Non-pigmented ciliary epithelial cell (primary cell): ENCODE data around the gene DIP2C.

Source experiments
- DNase-seq: peaks from one replicate; pipeline ENCODE4 v3.0.0-alpha.2; 2010; ENCODE audit warnings: low read depth

Gene DIP2C

DNA sequence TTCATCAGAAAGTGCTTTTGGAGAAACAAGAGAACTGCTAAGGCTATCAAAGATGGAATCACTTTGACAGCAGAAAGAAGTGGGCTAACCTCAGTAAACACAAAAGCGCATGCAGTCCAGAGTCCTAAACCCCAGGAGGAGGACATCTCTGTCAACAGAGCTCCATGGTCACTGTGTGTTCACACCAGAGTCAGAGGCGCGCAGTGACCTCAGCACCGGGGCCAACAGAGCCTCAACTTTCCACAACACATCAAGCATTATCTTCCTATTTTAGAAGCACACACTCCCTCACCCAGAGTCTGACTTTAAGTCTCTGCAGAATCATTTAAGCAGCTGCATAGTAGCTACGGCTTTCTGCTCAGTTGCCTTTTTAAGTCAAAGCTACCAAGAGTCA is 195.3 kb downstream of the DIP2C start:
- DNase-seq, result no peak

DNA sequence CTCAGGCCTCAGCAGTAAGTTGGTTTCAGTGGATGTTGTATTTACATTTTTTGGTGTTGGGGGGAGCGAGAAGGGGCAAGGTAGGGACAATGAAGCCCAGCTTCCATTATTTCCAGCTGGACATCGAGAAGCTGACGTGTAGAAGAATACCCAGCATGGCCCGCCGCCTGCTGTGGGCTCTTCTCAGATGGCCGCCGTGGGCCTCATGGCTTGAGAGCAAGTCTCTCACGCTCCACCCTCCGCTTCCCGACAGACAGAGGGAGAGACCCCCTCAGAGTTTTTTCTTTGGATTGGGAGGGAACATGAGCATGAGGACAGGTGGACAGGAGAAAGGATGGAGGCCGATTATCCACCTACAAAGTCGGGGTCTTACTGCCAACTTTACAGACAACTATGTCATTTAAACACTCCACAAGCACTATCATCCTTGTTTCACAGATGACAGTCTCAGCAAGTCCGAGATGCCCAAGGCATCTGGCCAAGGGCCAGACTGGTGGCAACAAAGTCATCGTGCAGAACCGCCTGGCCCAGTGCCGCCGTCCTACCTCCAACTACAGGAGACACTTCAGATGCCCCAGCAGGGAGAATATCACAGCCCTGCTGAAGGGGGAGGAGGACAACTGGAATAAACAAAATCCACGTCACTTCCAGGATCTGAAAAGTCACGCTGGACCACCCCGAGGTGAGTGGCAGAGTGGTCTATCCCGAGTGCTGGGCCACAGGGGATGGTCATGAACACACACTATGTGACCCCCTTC is 195.9 kb downstream of the DIP2C start:
- no peak for DNase-seq

DNA sequence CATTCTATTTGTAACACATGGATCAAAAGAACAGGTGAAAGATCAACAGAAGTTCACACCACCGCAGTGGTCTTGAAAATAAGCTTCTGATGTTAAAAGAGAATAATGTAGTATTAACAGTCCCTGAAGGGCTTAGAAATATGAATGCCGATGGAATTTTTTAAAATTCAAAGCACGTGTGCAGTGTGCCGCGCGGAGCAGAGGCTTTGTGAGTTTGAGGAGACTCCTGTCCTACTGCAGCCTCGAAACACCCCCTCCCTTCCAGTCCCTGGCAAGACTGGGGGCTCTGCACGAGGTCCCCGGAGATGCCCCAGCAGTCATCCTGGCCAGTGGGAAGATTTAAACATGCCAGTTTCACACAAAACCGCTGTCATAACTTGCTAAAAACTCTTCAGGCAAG is 196.6 kb downstream of the DIP2C start:
- no peak for DNase-seq

DNA sequence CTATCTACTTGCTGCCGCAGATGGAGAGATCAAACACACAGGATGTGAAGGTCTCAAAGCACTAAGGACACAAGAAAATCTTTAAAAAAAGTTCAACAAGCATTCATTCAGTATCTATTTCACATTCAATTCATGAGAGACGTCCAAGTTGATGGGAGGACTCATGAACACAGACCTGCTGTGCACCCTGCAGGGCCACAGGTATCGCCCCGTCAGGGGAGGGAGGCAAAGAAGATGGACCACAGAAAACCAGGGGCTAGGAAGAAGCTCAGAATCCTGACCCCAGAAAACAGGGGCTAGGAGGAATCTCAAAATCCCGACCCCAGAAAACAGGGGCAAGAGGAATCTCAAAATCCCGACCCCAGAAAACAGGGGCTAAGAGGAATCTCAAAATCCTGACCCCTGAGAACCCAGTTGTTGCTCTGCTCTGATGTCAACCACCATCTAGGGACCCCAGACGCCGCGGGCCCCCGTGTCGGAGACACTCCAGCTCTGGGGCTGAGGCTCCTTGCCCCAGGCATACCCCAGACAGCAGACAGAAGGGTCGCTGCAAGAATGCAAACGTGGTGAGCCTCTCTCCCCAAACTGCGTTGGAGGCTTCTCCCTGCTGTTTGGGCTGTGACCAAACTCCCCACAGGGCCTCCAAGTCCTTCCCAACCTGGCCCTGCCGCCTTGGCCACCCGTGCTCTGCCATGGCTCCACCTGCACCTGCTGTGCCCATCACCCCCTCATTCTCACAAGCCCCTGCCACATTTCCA is 197.6 kb downstream of the DIP2C start:
- DNase-seq, result no peak

DNA sequence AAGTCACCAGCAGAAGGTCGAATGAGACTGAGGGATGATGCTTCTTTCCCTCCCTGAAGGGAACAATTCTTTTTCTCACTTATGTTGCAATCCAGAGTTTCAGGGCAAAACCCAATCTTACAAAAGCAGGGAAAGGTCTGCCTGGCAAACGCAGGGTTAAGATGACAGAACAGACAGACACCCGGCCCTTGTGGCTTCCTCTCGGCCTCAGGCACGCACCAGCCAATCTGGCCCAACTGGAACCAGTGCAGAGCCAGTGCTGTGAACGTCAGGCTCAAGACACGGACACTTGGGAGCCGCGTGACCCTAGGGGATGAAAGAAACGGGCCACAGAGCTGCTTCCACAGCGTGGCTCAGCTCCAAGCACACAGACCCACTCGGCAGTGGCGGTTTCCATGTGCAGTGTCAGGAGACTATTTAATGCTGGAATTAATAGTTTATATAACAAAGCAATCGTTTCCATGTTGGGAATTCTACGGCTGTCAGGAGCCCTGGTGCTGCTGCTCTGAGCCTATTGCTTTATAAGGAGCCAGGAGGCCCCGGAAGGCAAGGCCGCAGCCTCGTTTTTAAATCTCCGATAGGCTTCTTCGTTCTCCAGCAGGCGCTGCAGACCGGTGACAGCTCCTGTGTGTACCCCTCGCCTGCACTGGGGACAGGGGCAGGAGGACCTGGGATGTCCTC is 198.4 kb downstream of the DIP2C start:
- no peak for DNase-seq

DNA sequence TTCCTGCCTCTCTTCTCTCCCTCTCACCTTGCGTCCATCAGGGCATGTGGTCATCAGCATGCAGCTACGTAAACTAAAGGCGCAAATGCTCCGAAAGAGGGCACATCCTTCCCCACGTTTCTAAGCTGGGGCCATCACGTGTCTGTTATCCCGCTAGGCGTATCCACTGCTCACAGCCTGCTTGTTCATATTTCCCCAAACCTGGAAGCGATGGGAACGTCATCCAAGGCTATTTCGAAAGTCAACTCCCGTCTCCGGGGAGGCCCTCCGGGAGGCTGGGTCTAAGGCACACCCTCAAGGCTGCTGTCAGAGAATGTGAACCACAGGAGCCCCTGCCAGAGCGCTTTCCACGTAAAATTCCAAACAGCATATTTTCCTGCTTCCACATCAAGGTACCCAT is 199.2 kb downstream of the DIP2C start:
- no peak for DNase-seq

DNA sequence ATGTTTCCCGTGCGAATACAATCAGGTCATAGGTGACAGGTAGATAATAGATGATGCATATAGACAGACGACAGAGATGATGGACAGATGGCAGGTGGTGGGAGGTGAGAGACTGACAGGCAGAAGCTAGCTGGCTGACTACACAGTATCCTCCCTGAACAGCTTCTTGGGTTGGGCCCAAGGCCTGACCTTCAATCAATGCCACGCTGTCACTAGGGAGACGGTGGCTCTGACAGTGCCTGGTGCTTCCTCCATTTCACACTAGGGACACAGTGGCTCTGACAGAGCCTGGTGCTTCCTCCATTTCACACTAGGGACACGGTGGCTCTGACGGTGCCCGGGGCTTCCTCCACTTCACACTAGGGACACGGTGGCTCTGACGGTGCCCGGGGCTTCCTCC is 200.1 kb downstream of the DIP2C start:
- no peak for DNase-seq

DNA sequence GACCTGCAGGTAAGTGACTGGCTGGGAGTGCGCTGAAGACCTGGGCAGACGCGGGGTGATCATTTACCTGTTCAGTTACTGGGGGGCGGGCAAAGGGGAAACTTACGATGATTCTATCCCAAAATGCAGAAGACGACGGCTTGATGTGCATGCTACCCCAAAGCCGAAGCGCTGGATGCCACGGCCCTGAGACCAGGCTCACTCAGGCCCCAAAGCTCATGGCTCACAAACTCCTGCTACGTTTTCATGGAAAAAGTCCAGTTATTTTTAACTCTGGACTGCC is 200.6 kb downstream of the DIP2C start:
- no peak for DNase-seq

DNA sequence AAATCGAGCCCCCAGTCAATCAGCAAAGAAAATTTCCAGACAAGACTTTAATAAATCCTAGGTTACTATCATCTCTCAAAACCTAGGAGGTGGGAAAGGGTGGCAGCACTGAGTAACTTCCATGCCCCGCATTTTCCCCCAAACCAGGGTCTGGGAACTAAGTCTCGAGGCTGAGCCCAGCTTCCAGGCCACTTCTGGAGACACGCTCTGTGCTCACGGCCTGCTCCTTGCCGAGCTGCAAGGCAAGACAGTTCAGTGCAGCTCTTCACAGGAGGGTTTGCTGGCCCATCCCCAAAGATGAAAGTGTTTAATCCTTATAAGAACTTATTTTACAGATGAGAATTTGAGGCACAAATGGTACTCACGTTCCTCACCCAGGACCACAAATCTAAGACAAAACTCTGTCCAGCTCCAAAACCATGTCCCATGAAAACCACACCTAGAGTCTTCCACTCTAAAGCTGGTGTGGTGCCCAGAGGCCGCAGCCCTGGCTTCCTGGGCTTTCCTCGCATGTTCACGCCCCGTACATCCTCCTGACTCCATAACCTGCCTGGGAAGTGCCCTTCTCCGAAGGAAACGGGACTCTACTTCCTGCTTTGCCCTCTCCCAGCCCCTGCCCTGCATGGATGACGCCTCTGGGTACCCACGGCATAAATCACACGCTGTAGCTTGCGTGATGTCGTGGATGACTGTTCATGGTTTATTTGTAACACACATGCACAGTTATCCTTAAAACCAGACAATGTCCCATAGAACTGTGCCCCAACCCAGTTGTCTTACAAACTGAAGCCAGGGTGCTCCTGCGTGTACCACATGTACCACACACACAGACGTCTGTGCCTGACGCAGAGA is 201.2 kb downstream of the DIP2C start:
- DNase-seq, result no peak

DNA sequence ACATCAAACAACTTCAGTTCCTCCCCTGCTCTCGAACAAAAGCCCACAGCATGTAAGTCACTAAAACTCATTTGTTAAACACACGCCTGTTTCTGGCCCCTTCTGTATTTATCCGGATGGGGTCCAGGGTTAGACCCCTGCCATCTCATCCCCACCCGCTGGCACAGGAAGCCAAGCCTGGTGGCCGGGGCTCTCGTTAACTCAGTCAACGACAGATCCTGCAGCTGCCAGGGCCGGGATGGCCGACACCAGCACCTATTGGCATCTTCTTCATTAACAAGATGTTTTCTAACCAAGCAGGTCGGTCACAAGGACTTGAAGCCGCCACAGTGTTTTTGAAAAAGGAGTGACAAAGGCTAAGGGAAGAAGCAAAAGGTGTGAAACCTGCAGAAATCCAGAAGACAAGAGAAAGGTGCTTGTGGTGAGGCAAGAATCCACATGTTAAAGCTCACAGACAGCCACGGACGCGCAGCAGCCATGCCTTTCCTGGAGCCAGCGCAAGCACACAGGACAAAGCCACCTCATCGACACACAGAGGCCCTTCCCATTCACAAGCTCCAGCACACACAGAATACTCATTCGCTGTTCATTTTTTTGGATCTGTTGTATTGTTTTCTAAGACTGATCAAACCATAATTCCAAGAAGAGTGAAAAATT is 202.7 kb downstream of the DIP2C start:
- no peak for DNase-seq

DNA sequence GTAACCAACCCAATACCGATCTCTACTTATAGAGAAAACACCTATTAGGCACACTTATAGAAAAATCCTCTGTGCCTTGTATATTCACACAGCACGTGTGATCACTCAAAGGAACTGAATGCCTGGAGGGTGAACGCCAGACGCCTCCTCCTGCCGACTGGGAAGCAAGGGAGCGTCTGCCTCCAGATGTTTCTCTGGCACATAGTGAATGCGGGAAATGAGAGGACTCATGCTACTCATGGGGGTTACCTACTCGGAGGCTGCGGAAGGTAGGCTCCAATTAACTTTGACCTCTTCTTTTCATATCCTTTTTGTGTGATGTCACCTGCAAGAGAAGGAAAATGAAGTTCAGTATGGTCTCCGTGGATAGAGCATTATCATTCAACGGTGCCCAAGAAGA is 203.3 kb downstream of the DIP2C start:
- no peak for DNase-seq

DNA sequence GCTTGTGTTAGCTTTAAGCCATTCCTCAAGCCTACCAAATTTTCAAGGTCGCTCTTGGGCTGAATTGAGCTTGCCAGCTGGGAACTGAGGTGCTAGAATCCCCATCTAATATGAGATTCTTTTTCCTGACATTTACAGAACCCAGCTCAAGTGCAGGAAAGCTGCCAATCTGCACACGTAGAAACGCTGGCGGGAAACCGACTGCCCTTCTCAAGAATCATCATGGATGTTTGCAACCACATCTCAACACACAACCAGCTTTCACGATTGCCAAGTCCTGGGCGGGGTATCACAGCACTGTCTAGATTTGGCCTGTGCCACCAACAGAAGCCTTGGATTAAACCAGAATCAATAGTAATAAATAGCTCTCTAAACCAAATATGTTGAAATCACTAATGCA is 203.7 kb downstream of the DIP2C start:
- no peak for DNase-seq

DNA sequence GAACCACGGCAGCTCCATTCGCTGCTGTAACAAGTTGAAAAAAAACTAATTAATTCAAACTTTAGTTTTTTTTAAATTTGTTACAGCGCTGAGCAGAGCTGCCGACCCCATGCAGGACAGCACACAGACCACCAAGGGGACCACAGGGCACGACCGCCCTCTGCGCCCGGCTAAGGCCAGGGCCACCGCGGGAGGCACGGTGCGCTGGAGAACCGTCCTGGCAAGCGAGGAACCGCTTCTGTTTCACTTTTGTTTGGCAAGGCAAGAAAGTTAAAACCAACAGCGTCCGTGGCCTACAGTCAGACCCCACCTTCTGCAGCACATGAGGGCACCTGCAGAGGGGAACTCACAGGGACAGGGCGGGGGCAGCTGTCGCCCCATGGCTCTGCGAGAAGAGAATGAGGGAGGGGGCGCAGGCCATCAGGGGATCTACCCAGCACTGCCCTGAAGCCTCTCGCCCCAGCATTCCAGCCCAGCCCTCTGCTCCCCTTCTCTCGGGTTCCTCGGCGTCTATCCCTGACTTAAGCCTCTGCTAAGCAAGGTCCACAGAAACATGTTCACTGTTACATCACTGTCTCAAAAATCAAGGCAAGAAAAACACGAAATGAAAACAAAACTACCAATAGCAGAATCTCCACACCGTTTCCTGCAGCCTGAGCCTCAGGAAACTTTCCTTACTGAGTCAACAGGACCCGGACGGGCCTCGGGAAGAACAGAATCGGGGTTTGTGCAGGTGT is 204.4 kb downstream of the DIP2C start:
- no peak for DNase-seq

DNA sequence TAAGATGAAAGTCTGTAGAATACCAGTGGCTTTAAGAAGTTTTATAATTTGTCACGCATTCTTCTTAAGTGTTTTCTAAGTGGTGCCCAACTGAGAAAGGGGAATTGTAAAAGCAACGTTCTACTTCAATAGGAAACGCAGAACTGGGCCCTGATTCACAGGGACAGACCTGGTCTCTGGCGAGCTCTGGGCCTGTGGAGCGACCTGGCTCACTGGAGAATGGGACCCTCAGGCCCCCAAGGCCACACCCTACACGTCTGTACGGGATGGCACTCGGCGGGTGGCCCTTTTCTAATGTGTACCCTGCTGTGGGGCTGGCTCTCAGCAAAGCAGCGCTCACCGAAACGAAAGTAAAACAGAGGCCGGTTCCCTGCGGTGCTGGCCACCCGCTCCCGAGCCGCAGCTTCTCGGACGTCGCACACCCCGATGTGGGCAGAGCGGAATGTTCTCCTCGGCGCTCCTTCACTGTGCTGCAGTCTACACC is 205.0 kb downstream of the DIP2C start:
- no peak for DNase-seq

DNA sequence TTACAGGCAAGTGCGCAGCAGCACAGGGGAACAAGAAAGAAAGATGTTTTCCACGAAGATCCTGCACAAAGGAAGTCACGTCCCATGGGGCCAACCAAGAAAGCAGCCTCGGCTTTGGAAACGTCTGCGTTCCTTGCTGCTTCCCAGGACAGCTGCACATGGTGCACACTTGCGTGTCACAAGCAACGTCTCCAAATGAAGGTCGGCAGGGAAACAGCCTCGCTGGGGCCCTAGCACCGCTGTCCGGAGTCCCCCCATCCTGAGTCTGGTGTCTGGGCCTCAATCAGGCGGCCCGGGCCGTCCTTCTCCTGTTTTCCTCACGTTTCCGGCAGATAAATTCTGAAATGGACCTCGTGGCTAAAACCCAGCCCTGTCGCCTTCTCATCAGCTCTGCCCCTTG is 206.2 kb downstream of the DIP2C start:
- DNase-seq, result no peak

DNA sequence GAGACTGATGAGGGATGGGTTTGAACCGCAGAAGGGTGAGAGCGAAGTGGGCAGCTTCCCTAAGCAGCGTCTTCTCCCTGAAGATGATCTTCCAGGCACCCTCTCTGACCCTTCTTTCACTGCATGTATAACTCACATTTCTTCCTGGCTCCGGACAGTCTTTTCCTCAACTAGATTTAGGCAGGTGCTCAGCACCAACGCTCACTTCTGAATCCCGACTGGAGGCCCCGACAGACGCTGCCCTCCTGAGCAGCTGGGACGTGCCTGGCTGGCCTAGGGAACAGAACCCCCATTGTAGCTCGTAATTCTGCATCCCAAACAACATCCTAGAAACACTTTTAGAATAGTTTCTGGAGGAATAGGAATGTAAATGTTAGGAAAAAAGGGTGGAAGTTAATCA is 206.6 kb downstream of the DIP2C start:
- DNase-seq, result no peak

DNA sequence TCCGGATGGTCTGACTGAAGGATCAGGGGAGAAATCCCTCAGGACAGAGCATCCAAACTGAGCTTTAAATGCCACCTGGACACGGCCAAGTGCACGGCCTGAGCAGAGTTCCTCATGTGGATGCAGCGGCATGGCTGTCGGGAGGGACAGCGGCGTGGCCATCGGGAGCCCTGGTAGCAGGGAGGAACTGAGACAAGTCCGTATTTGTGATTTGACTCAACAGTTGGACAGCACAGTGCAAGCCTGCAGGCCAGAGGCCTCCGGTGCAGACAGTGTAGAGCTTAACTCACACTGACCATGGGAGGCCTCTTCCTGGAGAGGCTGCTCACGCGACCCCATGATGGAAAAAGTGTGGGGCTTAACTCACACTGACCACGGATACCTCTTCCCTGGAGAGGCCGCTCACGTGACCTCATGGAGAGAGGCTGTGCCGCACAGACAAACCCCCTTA is 207.4 kb downstream of the DIP2C start:
- no peak for DNase-seq

DNA sequence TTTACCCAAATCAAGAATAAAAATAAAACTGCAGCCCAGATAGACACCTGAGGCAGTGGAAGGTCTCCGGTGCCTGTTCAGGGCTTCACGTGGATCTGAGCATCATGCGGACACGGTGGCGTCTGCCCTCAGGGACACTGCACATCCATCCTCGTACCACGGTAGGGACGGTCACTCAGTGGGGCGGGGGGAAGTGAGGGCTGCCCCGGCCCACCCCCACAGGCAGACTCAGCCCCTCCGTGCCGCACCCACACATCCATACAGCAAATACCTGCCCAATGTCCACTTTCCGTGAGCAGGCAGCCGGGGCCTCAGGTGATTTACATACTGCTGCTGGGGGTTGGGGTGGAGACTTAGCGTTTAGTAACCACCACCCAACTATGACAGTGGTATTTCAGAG is 207.8 kb downstream of the DIP2C start:
- DNase-seq, result no peak

DNA sequence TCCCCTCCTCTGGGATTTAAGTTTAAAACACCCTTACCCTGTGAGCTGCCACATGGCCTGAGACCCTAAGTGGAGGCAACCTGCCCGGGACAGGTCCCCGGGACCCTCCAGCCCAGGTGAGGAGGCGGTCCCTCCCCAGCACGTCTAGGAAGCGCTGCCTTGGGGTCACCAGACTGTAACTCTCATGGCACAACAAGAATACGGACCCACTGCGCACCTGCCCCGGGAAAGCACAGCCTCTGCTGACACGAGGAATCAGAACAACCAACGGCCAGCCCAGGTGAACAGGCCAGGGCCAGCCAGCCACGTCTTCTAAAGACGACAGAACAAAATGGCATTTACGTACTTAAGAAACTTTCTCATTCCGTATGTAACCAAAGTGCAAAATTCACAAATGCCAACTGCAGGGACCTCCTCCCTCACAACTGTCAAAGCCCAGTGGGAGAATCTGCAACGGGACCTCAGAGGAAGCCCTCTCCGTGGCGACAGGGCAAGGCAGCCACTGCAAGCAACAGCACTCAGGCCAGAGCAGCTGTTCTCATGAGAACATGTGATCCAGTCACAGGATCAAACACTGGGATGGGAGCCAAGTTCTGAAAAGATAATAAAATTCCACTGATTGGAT is 208.4 kb downstream of the DIP2C start:
- DNase-seq, result no peak

DNA sequence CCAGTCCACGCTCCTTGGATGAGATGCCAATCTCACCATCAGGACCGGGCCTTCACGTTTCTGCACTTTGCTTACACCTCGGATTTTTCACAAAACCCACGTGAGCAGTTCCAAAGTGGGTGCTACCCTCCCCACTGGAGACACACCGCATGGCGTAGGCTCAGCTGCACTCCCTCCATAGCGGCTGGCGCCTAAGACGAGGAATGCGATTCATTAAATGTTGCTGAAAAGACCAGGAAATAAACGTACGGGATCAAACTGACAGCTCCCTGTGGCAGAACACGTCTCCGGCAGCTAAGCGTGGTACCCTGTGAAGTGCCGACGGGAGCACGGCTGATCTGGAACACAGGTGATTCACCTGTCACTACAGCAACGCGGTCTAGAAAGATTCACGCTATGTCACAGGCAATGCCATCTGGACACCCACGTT is 209.0 kb downstream of the DIP2C start:
- no peak for DNase-seq
